CD14-positive monocyte (primary cell): ENCODE data around the gene LRRC4C. TPM values are rescaled to one million over a fixed set of nuclear protein-coding genes. Genes with fewer than 3 reads are reported as not detected.

Source experiments
- DNase-seq, 3 donors: peaks; one replicate each; pipeline ENCODE4 v3.0.0-alpha.2; 2011 to 2022
- H2AFZ ChIP-seq: 2 replicates; pipeline ENCODE4 v1.6.0; 2012; ENCODE audit warnings: mild to moderate bottlenecking, low read depth, low read length, inconsistent platforms; ENCODE audit not compliant: insufficient read depth, poor library complexity, severe bottlenecking
- H3K27ac ChIP-seq, 2 donors: 1 replicate in 1 of 2; 2 replicates in 1 of 2; pipeline ENCODE4 v1.5.1; 2012 to 2013; ENCODE audit warnings: low read length in 2 of 2, control low read depth in 1 of 2, inconsistent platforms in 1 of 2, low read depth in 1 of 2, mild to moderate bottlenecking in 1 of 2
- H3K27me3 ChIP-seq, 2 donors: one replicate each; pipeline versions ENCODE4 v1.6.0 to v1.6.1; 2011 to 2013; ENCODE audit warnings: low read length in 2 of 2; ENCODE audit not compliant: control insufficient read depth in 2 of 2, insufficient read depth in 2 of 2
- H3K36me3 ChIP-seq, 2 donors: replicated peaks in 1 of 2; 1 replicate in 1 of 2; 2 replicates in 1 of 2; pipeline versions ENCODE4 v1.5.1 to v1.6.1; 2012 to 2013; ENCODE audit warnings: low read length in 2 of 2, control low read depth in 1 of 2, inconsistent platforms in 1 of 2, mild to moderate bottlenecking in 1 of 2; ENCODE audit not compliant: insufficient read depth in 2 of 2, control insufficient read depth in 1 of 2
- H3K4me1 ChIP-seq, 2 donors: 1 replicate in 1 of 2; 2 replicates in 1 of 2; pipeline versions ENCODE4 v1.5.1 to v1.6.1; 2012 to 2013; ENCODE audit warnings: low read length in 2 of 2, control low read depth in 1 of 2, inconsistent platforms in 1 of 2, mild to moderate bottlenecking in 1 of 2, moderate library complexity in 1 of 2; ENCODE audit not compliant: insufficient read depth in 2 of 2, control insufficient read depth in 1 of 2
- H3K4me2 ChIP-seq: replicated peaks from 2 replicates; pipeline ENCODE3; 2012; ENCODE audit warnings: low read length, moderate library complexity, mild to moderate bottlenecking; ENCODE audit not compliant: poor library complexity, severe bottlenecking; ENCODE audit errors: extremely low read depth
- H3K4me3 ChIP-seq, 3 experiments: fragments of 200-600 bp in 1 of 3; sonication (generic) in 1 of 3; replicated peaks in 1 of 3; 1 replicate in 2 of 3; 2 replicates in 1 of 3; pipeline ENCODE4 v1.5.1; 2011 to 2013; ENCODE audit warnings: low read length in 3 of 3, mild to moderate bottlenecking in 3 of 3, control low read depth in 2 of 3, low read depth in 2 of 3, inconsistent platforms in 1 of 3, moderate library complexity in 1 of 3
- H3K79me2 ChIP-seq: 2 replicates; pipeline ENCODE4 v1.6.0; 2012; ENCODE audit warnings: mild to moderate bottlenecking, control low read depth, inconsistent platforms, low read length, moderate library complexity; ENCODE audit not compliant: insufficient read depth
- H3K9ac ChIP-seq: 2 replicates; pipeline ENCODE4 v1.6.0; 2017; ENCODE audit warnings: low read length, mild to moderate bottlenecking; ENCODE audit not compliant: insufficient read depth, poor library complexity, severe bottlenecking
- H3K9me3 ChIP-seq, 2 donors: replicated peaks in 1 of 2; 1 replicate in 1 of 2; 2 replicates in 1 of 2; pipeline versions ENCODE4 v1.5.1 to v1.6.1; 2012 to 2013; ENCODE audit warnings: low read length in 2 of 2, control low read depth in 1 of 2; ENCODE audit not compliant: control insufficient read depth in 1 of 2, insufficient read depth in 1 of 2
- H4K20me1 ChIP-seq: 2 replicates; pipeline ENCODE4 v1.6.0; 2012; ENCODE audit warnings: mild to moderate bottlenecking, low read length, control low read depth, moderate library complexity; ENCODE audit not compliant: insufficient read depth
- H3K27ac Mint-ChIP-seq, 7 donors: one replicate each; pipeline ENCODE4 v1.8.0; 2020; ENCODE audit warnings: mild to moderate bottlenecking in 7 of 7, mixed read lengths in 7 of 7, moderate library complexity in 6 of 7, inconsistent platforms in 2 of 7
- H3K27me3 Mint-ChIP-seq, 3 donors: one replicate each; pipeline ENCODE4 v1.8.0; 2021 to 2022; ENCODE audit warnings: low read depth in 3 of 3, mild to moderate bottlenecking in 3 of 3, mixed read lengths in 3 of 3, moderate library complexity in 3 of 3, inconsistent platforms in 1 of 3
- H3K36me3 Mint-ChIP-seq, 2 donors: one replicate each; pipeline ENCODE4 v1.8.0; 2020; ENCODE audit warnings: mixed read lengths in 2 of 2, inconsistent platforms in 1 of 2, mild to moderate bottlenecking in 1 of 2
- H3K4me1 Mint-ChIP-seq: one replicate; pipeline ENCODE4 v1.8.0; 2020; ENCODE audit warnings: mild to moderate bottlenecking, mixed read lengths
- H3K4me3 Mint-ChIP-seq, 2 donors: one replicate each; pipeline ENCODE4 v1.8.0; 2020; ENCODE audit warnings: mild to moderate bottlenecking in 2 of 2, mixed read lengths in 2 of 2, moderate library complexity in 1 of 2
- H3K9me3 Mint-ChIP-seq, 7 donors: one replicate each; pipeline ENCODE4 v1.8.0; 2020 to 2022; ENCODE audit warnings: mixed read lengths in 7 of 7, mild to moderate bottlenecking in 6 of 7, moderate library complexity in 6 of 7, inconsistent platforms in 2 of 7
- CTCF ChIP-seq: fragments of 200-600 bp; IDR thresholded peaks from one replicate; pipeline ENCODE4 v1.8.0; 2022; ENCODE audit warnings: antibody characterized with exemption, mild to moderate bottlenecking
- WGBS: methylation state at CpG from one replicate; pipeline ENCODE4 v1.1.5; 2013; ENCODE audit warnings: missing lambda C conversion rate; ENCODE audit not compliant: insufficient coverage; 5-methylcytosine and 5-hydroxymethylcytosine counted together
- intact Hi-C, 2 donors: fragments of 100-400 bp; cut with micrococcal nuclease; formaldehyde crosslinking; loops; one replicate each; pipeline versions ENCODE4 v1.15.0 to v1.15.1; 2023
- polyA plus RNA-seq, 3 donors: library from polyadenylated mRNA; depleted of rRNA in 1 of 3; unstranded in 2 of 3; stranded (reverse) in 1 of 3; fragments of 300-500 nt in 2 of 3; fragments of >200 nt in 1 of 3; fragmentation: Illumina TruSeq in 2 of 3; gene quantifications; 1 replicate in 2 of 3; 2 replicates in 1 of 3; pipeline ENCODE4 v1.2.3, GENCODE V29; 2012 to 2021

Gene LRRC4C
- polyA plus RNA-seq, 3 donors = not detected

GRCh38 chr11:40337118-40337517 lies 1122.3 kb downstream of the LRRC4C start:
- H3K4me3 ChIP-seq = no peak overlapping the region
- H3K36me3 ChIP-seq = no peaks in the 10 kb centered on the region
- H3K9me3 ChIP-seq = peaks cover 0 to 7% of the 10 kb centered on the region in 2 donors
- Mint-ChIP-seq H3K4me1 (no peaks in the 10 kb centered on the region), H3K27me3 (peaks cover 0 to 2% (median 0%) of the 10 kb centered on the region in 3 donors), H3K27ac (no peak overlapping the region), H3K9me3 (peaks cover 0 to 7% (median 3%) of the 10 kb centered on the region in 7 donors), H3K4me3 (no peak overlapping the region), H3K36me3 (no peaks in the 10 kb centered on the region)
- no peak for TF ChIP-seq CTCF
- H4K20me1 ChIP-seq = no peaks in the 10 kb centered on the region
- intact Hi-C loops = no loop called here
- no peak overlapping the region for H3K27ac ChIP-seq
- no peaks in the 10 kb centered on the region for H3K4me1 ChIP-seq
- DNase-seq = no peak
- no peak overlapping the region for H3K4me2 ChIP-seq
- no peak overlapping the region for H3K9ac ChIP-seq
- no peak overlapping the region for H2AFZ ChIP-seq
- WGBS = no CpG with 5 or more reads among the region's 3 CpGs
- H3K79me2 ChIP-seq = no peaks in the 10 kb centered on the region
- H3K27me3 ChIP-seq = no peaks in the 10 kb centered on the region

DNA sequence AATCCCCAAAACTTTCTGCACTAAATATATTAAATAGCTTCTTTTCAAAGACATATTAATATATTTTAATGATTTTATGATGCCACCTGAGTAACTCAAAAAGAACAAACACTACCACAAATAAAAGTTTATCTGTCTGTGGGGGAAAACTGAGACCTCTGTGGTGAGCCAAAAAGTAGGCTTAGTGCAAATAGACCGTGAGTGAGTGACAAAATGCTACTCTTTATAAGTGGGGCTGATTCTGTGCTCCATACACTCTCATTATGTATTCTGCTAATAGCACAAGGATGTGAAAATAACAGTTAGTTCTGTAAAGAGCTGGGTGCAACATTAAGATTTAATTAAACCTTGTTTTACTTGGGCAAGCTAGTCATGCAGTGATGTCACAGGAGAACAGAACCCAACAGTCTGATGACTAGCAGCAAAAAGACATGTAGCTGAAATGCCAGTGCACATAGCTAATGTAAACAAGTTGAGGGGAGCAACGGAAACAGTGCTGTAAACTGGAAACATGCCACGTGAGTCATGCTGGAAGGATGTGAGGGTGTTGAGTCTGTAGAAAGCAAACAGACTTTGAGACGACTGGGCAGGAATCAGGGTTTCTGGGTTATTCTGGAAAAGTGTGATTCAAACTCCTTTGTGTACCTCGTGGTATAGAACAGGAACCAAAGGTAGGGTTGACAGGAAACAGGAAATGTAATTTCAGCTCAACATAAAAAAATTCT lies 1130.4 kb downstream of the LRRC4C start:
- Mint-ChIP-seq H3K9me3 (peaks cover 0 to 9% (median 2%) of the 10 kb centered on the region in 7 donors), H3K27ac (no peak overlapping the region), H3K4me1 (no peaks in the 10 kb centered on the region), H3K36me3 (no peaks in the 10 kb centered on the region), H3K27me3 (no peaks in the 10 kb centered on the region), H3K4me3 (no peak overlapping the region)
- Histone ChIP-seq H3K27ac (no peak overlapping the region), H3K4me2 (no peak overlapping the region), H4K20me1 (no peaks in the 10 kb centered on the region), H3K9ac (no peak overlapping the region), H2AFZ (no peak overlapping the region), H3K36me3 (no peaks in the 10 kb centered on the region), H3K79me2 (no peaks in the 10 kb centered on the region), H3K4me1 (no peaks in the 10 kb centered on the region), H3K27me3 (no peaks in the 10 kb centered on the region), H3K4me3 (no peak overlapping the region), H3K9me3 (no peaks in the 10 kb centered on the region)
- 0% methylated on average over 2 of the region's 5 CpGs for WGBS
- DNase-seq = no peak
- intact Hi-C loops = no loop called here
- TF ChIP-seq CTCF = no peak
